H1 (cell line): Measurements from ENCODE around the gene SEC31A. TPM values are rescaled to one million over a fixed set of nuclear protein-coding genes. Genes with fewer than 3 reads are reported as not detected.

Experiments used
- PHF8 ChIP-seq: fragments of 200-600 bp; sonication (generic); conservative IDR thresholded peaks from 2 replicates; pipeline ENCODE4 v1.7.1; 2012; ENCODE audit warnings: low read depth, mild to moderate bottlenecking, inconsistent platforms, low read length, moderate library complexity
- polyA plus RNA-seq, 7 experiments: library from polyadenylated mRNA; depleted of rRNA in 3 of 7; stranded (reverse) in 5 of 7; unstranded in 2 of 7; fragments of >200 nt in 5 of 7; fragments of 200-250 nt in 2 of 7; gene quantifications; 1 replicate in 5 of 7; 2 replicates in 1 of 7; 4 replicates in 1 of 7; pipeline versions ENCODE4 v1.2.1 to v1.2.3, GENCODE V29; 2011 to 2013; ENCODE audit warnings: missing spikeins in 2 of 7, mixed read lengths in 2 of 7
- total RNA-seq: library from RNA; stranded (reverse); fragmentation: NEBNext Ultra II Directional; extraction: Animal tissue kit (Norgen Biotek cat#: 25700); gene quantifications from 2 replicates; pipeline ENCODE4 v1.2.1, GENCODE V29; 2021

The SEC31A gene
- total and polyA plus RNA-seq, 2 of the 8 experiments (the other 6 are each of a cell fraction or from before 2014, with no cell fraction given): 112 to 125 TPM

DNA sequence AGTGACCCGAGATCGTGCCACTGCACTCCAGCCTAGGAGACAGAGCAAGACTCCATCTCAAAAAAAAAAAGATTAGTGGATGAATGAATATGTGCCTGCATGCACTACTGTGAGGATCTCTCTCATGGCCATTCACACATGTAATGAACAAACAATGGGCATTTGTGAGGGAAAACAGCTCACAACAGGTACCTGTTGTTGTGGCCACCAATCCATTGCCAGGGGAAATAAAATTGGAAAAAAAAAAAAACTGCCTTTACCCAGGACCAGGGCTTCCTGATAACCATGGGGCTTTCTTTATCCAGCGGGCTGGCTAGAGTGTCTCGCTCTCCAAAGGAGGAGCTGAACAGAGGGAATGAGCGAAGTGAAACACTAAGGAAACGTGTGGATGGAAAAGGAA is 99.8 kb downstream of the SEC31A start (continued):
- TF ChIP-seq PHF8: no peak
